MM.1S (cell line): Measurements from ENCODE around the gene GRIK2.

Experiments used
- EZH2 ChIP-seq: fragments of 300-600 bp; sonication (generic); optimal IDR thresholded peaks from 2 replicates; pipeline ENCODE3; 2017; ENCODE audit warnings: low read depth, mild to moderate bottlenecking, antibody characterized with exemption, low read length, mixed read lengths
- EZH2phosphoT487 ChIP-seq: fragments of 300-600 bp; sonication (generic); IDR thresholded peaks from 2 replicates; pipeline ENCODE4 v1.6.1; 2018; ENCODE audit warnings: antibody characterized with exemption, low read length

- TF ChIP-seq EZH2phosphoT487 = no peak
- TF ChIP-seq EZH2 = no peak
Observed at GRCh38 chr6:101614774-101615173, 221.3 kb downstream of the GRIK2 start.
